Measurements from ENCODE around the gene HSD17B2. TPM values are rescaled to one million over a fixed set of nuclear protein-coding genes. Genes with fewer than 3 reads are reported as not detected.

HSD17B2 gene
- total and polyA plus RNA-seq, 2 of the 4 experiments (the other 2 are of a cell fraction): 0.12 to 0.18 TPM

DNA sequence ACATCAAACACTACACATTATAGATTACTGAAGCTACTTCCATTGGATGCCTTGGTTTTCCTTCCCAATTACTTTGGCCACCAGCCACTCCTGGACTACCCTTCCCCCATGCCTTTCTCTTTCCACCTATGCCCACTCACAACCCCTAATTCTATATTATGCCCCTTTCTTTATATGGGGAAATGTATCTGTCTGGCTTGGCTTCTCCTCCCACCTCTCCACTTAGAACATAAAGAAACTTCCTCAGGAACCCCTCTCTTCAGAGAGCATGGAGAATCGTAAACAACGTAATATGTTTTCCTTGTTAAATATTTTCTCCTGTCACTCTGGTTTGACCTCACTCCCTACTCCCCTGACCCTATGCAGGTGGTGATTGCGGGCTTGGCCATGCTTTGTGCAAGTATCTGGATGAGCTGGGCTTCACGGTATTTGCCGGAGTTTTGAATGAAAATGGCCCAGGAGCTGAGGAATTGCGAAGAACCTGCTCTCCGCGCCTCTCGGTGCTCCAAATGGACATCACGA, 32.8 kb downstream of the HSD17B2 start:
- DNase-seq: no peak
- in situ Hi-C loops (cut with MboI; ENCODE audit: low sequenced_read_pairs) (no loop called here), dilution Hi-C loops (cut with HindIII; ENCODE audit: low sequenced_read_pairs, unreplicated experiment) (no loop called here), intact Hi-C loops (cut with micrococcal nuclease) (loop anchor here (2.0 kb wide), 1 partner anchor 31 kb away; no protein-coding TSS in a partner anchor)
- TF ChIP-seq RFX5 (IDR thresholded peaks at IDR 0.05; ENCODE audit: low read depth, low read length) (no peak), SMC3 (IDR thresholded peaks at IDR 0.05; ENCODE audit: low read depth, low read length) (no peak), CEBPB (IDR thresholded peaks at IDR 0.05; ENCODE audit: low read depth, low read length) (no peak), NFE2L2 (IDR thresholded peaks at IDR 0.05; ENCODE audit: low read depth, low read length) (no peak)
- TF ChIP-seq, protein P1, sequence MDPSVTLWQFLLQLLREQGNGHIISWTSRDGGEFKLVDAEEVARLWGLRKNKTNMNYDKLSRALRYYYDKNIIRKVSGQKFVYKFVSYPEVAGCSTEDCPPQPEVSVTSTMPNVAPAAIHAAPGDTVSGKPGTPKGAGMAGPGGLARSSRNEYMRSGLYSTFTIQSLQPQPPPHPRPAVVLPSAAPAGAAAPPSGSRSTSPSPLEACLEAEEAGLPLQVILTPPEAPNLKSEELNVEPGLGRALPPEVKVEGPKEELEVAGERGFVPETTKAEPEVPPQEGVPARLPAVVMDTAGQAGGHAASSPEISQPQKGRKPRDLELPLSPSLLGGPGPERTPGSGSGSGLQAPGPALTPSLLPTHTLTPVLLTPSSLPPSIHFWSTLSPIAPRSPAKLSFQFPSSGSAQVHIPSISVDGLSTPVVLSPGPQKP (IDR thresholded peaks at IDR 0.05; ENCODE audit: borderline replicate concordance, low read depth, low read length): no peak
- no TSS peak for BruUV-seq (replicated peaks)
- Histone ChIP-seq H4K8ac (ENCODE audit: low read depth in 2 of 2, low read length in 2 of 2) (peak overlapping the region in 1 of 2 experiments; percentile 1; a peak in 1 of 4 replicates), H3K27me3 (ENCODE audit: control insufficient read depth, insufficient read depth, low read length) (no peaks in the 10 kb centered on the region), H3K4me1 (ENCODE audit: control insufficient read depth, insufficient read depth, low read length) (peaks cover 22% of the 10 kb centered on the region), H2BK15ac (ENCODE audit: low read depth, low read length) (0 out of 3 replicates have a peak overlapping the region, but pooled peaks have one; percentile 25), H3K23ac (ENCODE audit: low read depth, low read length) (no peak overlapping the region), H3K14ac (replicated peaks; ENCODE audit: low read depth, low read length) (no peak overlapping the region), H3K9ac (ENCODE audit: low read depth, low read length) (peak overlapping the region; percentile 53), H2AFZ (replicated peaks; ENCODE audit: low read length, poor library complexity) (no peak overlapping the region), H3K79me1 (ENCODE audit: low read depth in 1 of 2, low read length in 2 of 2) (no peaks in the 10 kb centered on the region), H2BK120ac (ENCODE audit: low read depth, low read length) (peak overlapping the region; percentile 8; the same call in 1 of the 2 replicates), H3K4me2 (ENCODE audit: low read depth, low read length) (peak overlapping the region; percentile 30; the same call in 1 of the 2 replicates), H4K5ac (ENCODE audit: low read depth, low read length) (peak overlapping the region; percentile 83), H3K9me1 (ENCODE audit: insufficient read depth, low read length) (peaks cover 1% of the 10 kb centered on the region; the same call in 1 of the 2 replicates), H4K20me1 (ENCODE audit: insufficient read depth, low read length) (no peaks in the 10 kb centered on the region), H3K4me3 (ENCODE audit: insufficient read depth, low read depth, low read length) (no peak overlapping the region), H2AK5ac (ENCODE audit: low read depth, low read length) (0 out of 2 replicates have a peak overlapping the region, but pooled peaks have one; percentile 12), H3K18ac (ENCODE audit: low read depth, low read length) (peak overlapping the region; percentile 60), H3K4ac (ENCODE audit: low read depth, low read length) (peak overlapping the region; percentile 37; the same call in 1 of the 2 replicates), H3K27ac (ENCODE audit: insufficient read depth, low read length) (peak overlapping the region; percentile 97), H3K36me3 (ENCODE audit: control insufficient read depth, insufficient read depth, low read length) (peaks cover 7% of the 10 kb centered on the region), H2BK20ac (ENCODE audit: low read depth, low read length) (peak overlapping the region; percentile 34; the same call in 1 of the 2 replicates), H2BK5ac (ENCODE audit: low read depth, low read length, poor library complexity, severe bottlenecking) (peak overlapping the region; percentile 56), H3K9me3 (ENCODE audit: control insufficient read depth, insufficient read depth, low read length) (no peaks in the 10 kb centered on the region), H4K91ac (ENCODE audit: insufficient read depth, low read depth, low read length) (peak overlapping the region; percentile 61; the same call in 1 of the 2 replicates), H2AK9ac (replicated peaks; ENCODE audit: low read depth, low read length, poor library complexity) (no peak overlapping the region), H3K56ac (ENCODE audit: extremely low read depth, insufficient read depth, low read length) (no peak overlapping the region)
- no peak for ATAC-seq (ENCODE audit: low read depth)
- ChIA-PET CTCF (no interaction called here), POLR2A (ENCODE audit: unreplicated experiment) (no interaction called here)
- 85% methylated on average over 6 of the region's 10 CpGs; no CpG with 5 or more reads in 1 of the 2 experiments for WGBS, 2 experiments (ENCODE audit: extremely low coverage in 2 of 2, insufficient read length in 1 of 2)

Data from IMR-90 (cell line).